B cell (primary cell): ENCODE data around the gene ACSS1. TPM values are rescaled to one million over a fixed set of nuclear protein-coding genes. Genes with fewer than 3 reads are reported as not detected.

Source experiments
- ATAC-seq: fragments of 200-7000 bp; cut with Tn5 transposase; one replicate; pipeline ENCODE4 v1.10.0; 2021; ENCODE audit warnings: low read depth, mild to moderate bottlenecking, moderate number of reproducible peaks, moderate library complexity
- CTCF ChIA-PET: fragments of 350-600 bp; sonication (Branson Sonifier 250); formaldehyde crosslinking; loops from one replicate; lab custom pipeline; 2021; ENCODE audit warnings: antibody characterized with exemption, inconsistent platforms; lab: Charles Lee
- POLR2A ChIA-PET: fragments of 350-600 bp; sonication (Branson Sonifier 250); formaldehyde crosslinking; loops from one replicate; lab custom pipeline; 2021; ENCODE audit warnings: antibody characterized with exemption; lab: Charles Lee
- DNase-seq: peaks from one replicate; pipeline ENCODE4 v3.0.0; 2013
- H2AFZ ChIP-seq: 2 replicates; pipeline ENCODE4 v1.6.1; 2012; ENCODE audit warnings: mild to moderate bottlenecking, low read depth, low read length; ENCODE audit not compliant: insufficient read depth, poor library complexity, severe bottlenecking
- H3K27ac ChIP-seq, 2 donors: 1 replicate in 1 of 2; 2 replicates in 1 of 2; pipeline ENCODE4 v1.5.1; 2012 to 2013; ENCODE audit warnings: low read length in 2 of 2, mild to moderate bottlenecking in 2 of 2, moderate library complexity in 1 of 2
- H3K27me3 ChIP-seq, 4 experiments: fragments of 200-600 bp in 1 of 4; sonication (generic) in 1 of 4; replicated peaks in 1 of 4; 1 replicate in 2 of 4; 2 replicates in 2 of 4; pipeline versions ENCODE4 v1.6.1 to v1.7.0; 2013 to 2016; ENCODE audit warnings: low read length in 3 of 4, mild to moderate bottlenecking in 2 of 4, mixed read lengths in 1 of 4, moderate library complexity in 1 of 4; ENCODE audit not compliant: insufficient read depth in 4 of 4, control insufficient read depth in 3 of 4; ENCODE audit errors: control extremely low read depth in 1 of 4
- H3K36me3 ChIP-seq, 2 experiments: replicated peaks in 1 of 2; 1 replicate in 1 of 2; 2 replicates in 1 of 2; pipeline versions ENCODE4 v1.6.1 to v1.7.1; 2013; ENCODE audit warnings: low read length in 1 of 2; ENCODE audit not compliant: insufficient read depth in 2 of 2, control insufficient read depth in 1 of 2; ENCODE audit errors: control extremely low read depth in 1 of 2, extremely low read depth in 1 of 2
- H3K4me1 ChIP-seq, 2 donors: fragments of 200-600 bp in 1 of 2; sonication (generic) in 1 of 2; 1 replicate in 1 of 2; 2 replicates in 1 of 2; pipeline versions ENCODE4 v1.5.1 to v1.6.1; 2013 to 2017; ENCODE audit warnings: low read length in 2 of 2; ENCODE audit not compliant: control insufficient read depth in 2 of 2, insufficient read depth in 2 of 2
- H3K4me2 ChIP-seq: replicated peaks from 2 replicates; pipeline ENCODE3; 2012; ENCODE audit warnings: mild to moderate bottlenecking, low read depth, low read length; ENCODE audit not compliant: poor library complexity, severe bottlenecking
- H3K4me3 ChIP-seq, 5 experiments: fragments of 200-600 bp in 1 of 5; sonication (generic) in 1 of 5; 1 replicate in 3 of 5; 2 replicates in 2 of 5; pipeline versions ENCODE4 v1.5.1 to v1.7.0; 2011 to 2016; ENCODE audit warnings: low read length in 4 of 5, mild to moderate bottlenecking in 4 of 5, low read depth in 2 of 5, control low read depth in 1 of 5, moderate library complexity in 1 of 5; ENCODE audit not compliant: insufficient read depth in 1 of 5; ENCODE audit errors: control extremely low read depth in 1 of 5, extremely low read depth in 1 of 5
- H3K79me2 ChIP-seq: fragments of 200-600 bp; sonication (generic); one replicate; pipeline ENCODE4 v1.6.0; 2016; ENCODE audit warnings: low read length; ENCODE audit not compliant: control insufficient read depth, insufficient read depth
- H3K9ac ChIP-seq: fragments of 200-600 bp; sonication (generic); 2 replicates; pipeline ENCODE4 v1.6.1; 2017; ENCODE audit warnings: mild to moderate bottlenecking, low read length, moderate library complexity
- H3K9me3 ChIP-seq, 3 donors: one replicate each; pipeline versions ENCODE4 v1.6.1 to v1.7.1; 2013; ENCODE audit warnings: low read length in 2 of 3; ENCODE audit not compliant: control insufficient read depth in 2 of 3, insufficient read depth in 1 of 3; ENCODE audit errors: control extremely low read depth in 1 of 3
- H4K20me1 ChIP-seq: 2 replicates; pipeline ENCODE4 v1.6.0; 2012; ENCODE audit warnings: mild to moderate bottlenecking, low read length; ENCODE audit not compliant: insufficient read depth, control insufficient read depth, poor library complexity, severe bottlenecking
- H3K27ac Mint-ChIP-seq: one replicate; pipeline ENCODE4 v1.8.0; 2021; ENCODE audit warnings: mixed read lengths
- H3K27me3 Mint-ChIP-seq: one replicate; pipeline ENCODE4 v1.8.0; 2021; ENCODE audit warnings: mixed read lengths
- H3K4me1 Mint-ChIP-seq: one replicate; pipeline ENCODE4 v1.8.0; 2021; ENCODE audit warnings: mixed read lengths
- H3K4me3 Mint-ChIP-seq: one replicate; pipeline ENCODE4 v1.8.0; 2021; ENCODE audit warnings: mixed read lengths
- H3K9me3 Mint-ChIP-seq: one replicate; pipeline ENCODE4 v1.8.0; 2022; ENCODE audit warnings: mixed read lengths; ENCODE audit not compliant: insufficient read depth
- CTCF ChIP-seq: fragments of 200-600 bp; IDR thresholded peaks from one replicate; pipeline ENCODE4 v1.8.0; 2022; ENCODE audit warnings: antibody characterized with exemption, mild to moderate bottlenecking
- EZH2 ChIP-seq: IDR thresholded peaks from 2 replicates; pipeline ENCODE4 v1.6.1; 2012; ENCODE audit warnings: borderline replicate concordance, low read depth, mild to moderate bottlenecking, moderate library complexity, low read length; ENCODE audit not compliant: insufficient read depth, poor library complexity, severe bottlenecking
- WGBS: methylation state at CpG from one replicate; pipeline ENCODE4 v1.1.5; 2013; ENCODE audit warnings: missing lambda C conversion rate; ENCODE audit not compliant: insufficient coverage; 5-methylcytosine and 5-hydroxymethylcytosine counted together
- intact Hi-C: fragments of 100-400 bp; cut with micrococcal nuclease; formaldehyde crosslinking; loops from one replicate; pipeline ENCODE4 v1.10.0; 2022
- polyA plus RNA-seq: library from polyadenylated mRNA; depleted of rRNA; stranded (reverse); fragments of >200 nt; gene quantifications from 2 replicates; pipeline ENCODE4 v1.2.3, GENCODE V29; 2012
- total RNA-seq, 2 donors: library from RNA; stranded (reverse); fragments of 120-200 nt in 1 of 2; gene quantifications; 1 replicate in 1 of 2; 2 replicates in 1 of 2; pipeline versions ENCODE4 v1.2.3 to v1.2.4, GENCODE V29; 2013 to 2022

The ACSS1 gene
- total and polyA plus RNA-seq, 2 donors (not counting 1 experiment from before 2014, with no cell fraction given), result 82.7 to 95.5 TPM

DNA sequence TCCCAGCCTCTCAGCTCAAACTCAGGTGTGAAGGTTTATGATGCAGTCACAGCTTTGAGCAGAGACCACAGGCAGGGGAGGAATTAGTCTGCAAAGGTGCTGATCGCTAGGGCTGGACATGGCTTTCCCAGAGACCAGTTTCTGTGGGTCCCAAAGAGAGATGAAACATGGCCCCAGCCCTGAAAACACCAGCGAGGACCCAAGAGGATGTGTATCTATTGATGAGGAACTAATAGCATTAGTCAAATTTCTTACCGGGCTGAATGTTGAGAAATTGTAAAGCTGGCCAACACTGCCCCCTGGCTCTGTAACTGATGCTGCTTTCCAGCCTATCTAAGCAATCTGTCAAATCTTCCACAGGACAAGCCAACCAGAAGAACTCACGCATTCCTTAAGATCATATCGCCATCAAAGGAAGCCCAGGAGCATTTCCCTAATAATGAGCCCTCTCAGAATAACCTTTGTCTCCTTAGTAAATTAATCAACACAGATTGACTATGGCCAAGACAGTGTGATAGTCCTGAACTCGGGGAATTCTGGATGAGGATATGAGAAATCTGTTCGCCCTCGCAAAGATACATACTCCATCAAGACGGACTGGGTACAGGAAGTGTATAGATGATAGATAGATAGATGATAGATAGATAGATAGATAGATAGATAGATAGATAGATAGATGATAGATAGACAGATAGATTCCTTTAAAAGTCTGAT, 7.8 kb upstream of the ACSS1 start:
- 19% methylated on average over 4 of the region's 9 CpGs for WGBS
- peak; percentile 88 for ATAC-seq
- H3K4me1 ChIP-seq, result peaks cover 24 to 27% of the 10 kb centered on the region in 2 donors
- POLR2A ChIA-PET, result interaction anchor here (0.6 to 1.3 kb wide), 2 partner anchors 17 to 70 kb away, joined by 4 to 7 read pairs; no protein-coding TSS in a partner anchor
- CTCF ChIA-PET, result interaction anchor here (0.8 to 6.1 kb wide), 19 partner anchors 9 to 907 kb away, joined by 3 to 250 read pairs (median 4); partner anchors contain the start of gene APMAP
- no peak overlapping the region for H3K4me3 Mint-ChIP-seq
- no peak overlapping the region for H3K4me3 ChIP-seq
- no peaks in the 10 kb centered on the region for H3K9me3 Mint-ChIP-seq
- H3K79me2 ChIP-seq, result no peaks in the 10 kb centered on the region
- no peaks in the 10 kb centered on the region for H4K20me1 ChIP-seq
- intact Hi-C loops, result loop anchor here (1.0 to 10.0 kb wide), 4 partner anchors 70 to 1128 kb away; no protein-coding TSS in a partner anchor
- peak overlapping the region; percentile 53 for H3K4me2 ChIP-seq
- H3K9ac ChIP-seq, result no peak overlapping the region
- H3K36me3 ChIP-seq, result no peaks in the 10 kb centered on the region
- H3K9me3 ChIP-seq, result no peaks in the 10 kb centered on the region
- H3K27me3 Mint-ChIP-seq, result peaks cover 14% of the 10 kb centered on the region
- H3K27me3 ChIP-seq, result peaks cover 0 to 12% (median 4%) of the 10 kb centered on the region in 4 experiments
- H3K4me1 Mint-ChIP-seq, result peaks cover 27% of the 10 kb centered on the region
- peak; percentile 88 for DNase-seq
- no peak overlapping the region for H3K27ac ChIP-seq
- H2AFZ ChIP-seq, result peak overlapping the region; percentile 59
- H3K27ac Mint-ChIP-seq, result no peak overlapping the region
- TF ChIP-seq EZH2, result no peak
- TF ChIP-seq CTCF, result peak; percentile 77
